GM10266 (cell line): ENCODE measurements around the gene TMEM130.

Source experiments
- DNase-seq: peaks from one replicate; pipeline ENCODE4 v3.0.0; 2012; ENCODE audit errors: extremely low spot score
- TF ChIP-seq, protein P1 (sequence below): IDR thresholded peaks from 2 replicates; pipeline ENCODE4 v1.5.1; 2012; ENCODE audit warnings: mild to moderate bottlenecking, low read depth; ENCODE audit not compliant: control insufficient read depth, insufficient read depth; ENCODE audit errors: missing control alignments

TMEM130 gene

DNA sequence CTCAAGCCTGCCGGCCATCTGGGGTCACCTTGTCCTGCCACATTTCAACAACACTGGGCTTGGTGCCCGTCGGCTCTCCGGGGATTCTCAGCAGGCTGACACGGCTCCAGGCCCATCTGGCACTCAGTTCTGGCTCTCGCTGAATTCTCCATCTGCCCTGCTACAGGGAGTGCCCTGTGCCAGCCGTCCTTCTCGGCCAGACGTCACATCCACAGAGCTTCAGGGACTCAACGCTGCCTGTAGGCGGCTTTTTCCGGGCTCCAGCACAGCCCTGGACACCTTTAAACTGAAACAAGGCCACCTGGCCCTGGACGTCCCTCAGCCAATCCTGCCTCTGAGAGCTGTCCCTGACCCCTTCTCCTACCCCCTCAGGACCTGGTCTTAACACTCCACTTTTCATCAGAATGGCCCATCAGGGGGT, 43.0 kb downstream of the TMEM130 start:
- TF ChIP-seq, protein P1, sequence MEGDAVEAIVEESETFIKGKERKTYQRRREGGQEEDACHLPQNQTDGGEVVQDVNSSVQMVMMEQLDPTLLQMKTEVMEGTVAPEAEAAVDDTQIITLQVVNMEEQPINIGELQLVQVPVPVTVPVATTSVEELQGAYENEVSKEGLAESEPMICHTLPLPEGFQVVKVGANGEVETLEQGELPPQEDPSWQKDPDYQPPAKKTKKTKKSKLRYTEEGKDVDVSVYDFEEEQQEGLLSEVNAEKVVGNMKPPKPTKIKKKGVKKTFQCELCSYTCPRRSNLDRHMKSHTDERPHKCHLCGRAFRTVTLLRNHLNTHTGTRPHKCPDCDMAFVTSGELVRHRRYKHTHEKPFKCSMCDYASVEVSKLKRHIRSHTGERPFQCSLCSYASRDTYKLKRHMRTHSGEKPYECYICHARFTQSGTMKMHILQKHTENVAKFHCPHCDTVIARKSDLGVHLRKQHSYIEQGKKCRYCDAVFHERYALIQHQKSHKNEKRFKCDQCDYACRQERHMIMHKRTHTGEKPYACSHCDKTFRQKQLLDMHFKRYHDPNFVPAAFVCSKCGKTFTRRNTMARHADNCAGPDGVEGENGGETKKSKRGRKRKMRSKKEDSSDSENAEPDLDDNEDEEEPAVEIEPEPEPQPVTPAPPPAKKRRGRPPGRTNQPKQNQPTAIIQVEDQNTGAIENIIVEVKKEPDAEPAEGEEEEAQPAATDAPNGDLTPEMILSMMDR = no peak
- no peak for DNase-seq

DNA sequence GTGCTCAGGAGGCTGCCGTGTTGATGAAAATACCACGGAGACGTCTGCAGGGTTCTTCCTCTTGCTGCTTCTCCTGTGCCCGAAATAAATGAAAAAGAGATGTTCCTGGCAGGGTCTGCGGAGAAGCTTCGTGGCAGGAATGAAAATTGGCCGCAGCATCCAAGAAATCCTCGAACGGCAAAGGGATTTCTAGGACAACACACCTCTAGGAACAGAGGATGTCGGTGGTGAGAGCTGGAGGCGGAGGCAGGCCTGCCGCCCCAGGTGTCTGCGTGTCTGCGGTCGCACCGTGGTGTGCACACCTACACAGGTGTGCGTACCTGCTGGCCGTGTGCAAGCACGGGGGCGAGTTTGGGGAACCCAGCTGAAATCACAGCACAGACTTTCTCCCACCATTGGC, 43.4 kb downstream of the TMEM130 start:
- DNase-seq = no peak
- TF ChIP-seq, protein P1 = no peak

DNA sequence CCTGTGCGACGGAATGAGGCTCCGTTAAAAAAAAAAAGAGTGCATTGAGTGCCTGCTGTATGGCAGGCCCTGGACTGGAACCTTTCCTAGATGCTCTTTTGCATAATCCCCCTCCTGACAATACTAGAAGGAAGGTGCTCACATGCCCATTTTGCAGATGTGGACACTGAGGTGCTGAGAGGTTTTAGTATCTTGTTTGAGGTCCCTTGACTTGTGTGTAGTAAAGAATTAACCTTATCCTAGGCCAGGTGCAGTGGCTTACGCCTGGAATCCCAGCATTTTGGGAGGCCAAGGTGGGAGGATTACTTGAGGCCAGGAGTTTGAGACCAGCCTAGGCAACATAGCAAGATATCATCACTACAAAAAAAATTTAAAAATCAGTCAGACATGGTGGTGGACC, 46.6 kb downstream of the TMEM130 start:
- TF ChIP-seq, protein P1 = no peak

DNA sequence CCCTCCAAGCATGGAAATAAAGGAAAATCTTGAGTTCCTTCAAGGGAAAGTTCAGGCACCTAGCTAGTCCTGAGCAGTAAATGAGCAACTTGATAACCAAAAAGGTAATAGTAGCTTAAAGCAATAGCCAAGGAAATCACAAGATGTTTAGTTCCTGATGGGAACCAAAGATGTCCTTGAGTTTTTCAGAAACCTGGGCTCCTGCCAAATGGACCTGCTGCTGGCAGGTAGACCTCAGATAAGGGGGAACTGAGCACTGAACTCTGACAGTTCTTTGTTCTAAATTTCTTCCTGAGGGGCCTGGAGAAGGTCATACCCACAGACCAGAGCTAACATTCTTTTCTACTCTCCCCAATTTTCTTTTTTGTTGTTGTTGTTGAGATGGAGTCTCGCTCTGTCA, 48.5 kb downstream of the TMEM130 start:
- no peak for DNase-seq
- TF ChIP-seq, protein P1 = no peak

More for the DNA sequence above, 46.6 kb downstream of the TMEM130 start:
- DNase-seq = no peak

DNA sequence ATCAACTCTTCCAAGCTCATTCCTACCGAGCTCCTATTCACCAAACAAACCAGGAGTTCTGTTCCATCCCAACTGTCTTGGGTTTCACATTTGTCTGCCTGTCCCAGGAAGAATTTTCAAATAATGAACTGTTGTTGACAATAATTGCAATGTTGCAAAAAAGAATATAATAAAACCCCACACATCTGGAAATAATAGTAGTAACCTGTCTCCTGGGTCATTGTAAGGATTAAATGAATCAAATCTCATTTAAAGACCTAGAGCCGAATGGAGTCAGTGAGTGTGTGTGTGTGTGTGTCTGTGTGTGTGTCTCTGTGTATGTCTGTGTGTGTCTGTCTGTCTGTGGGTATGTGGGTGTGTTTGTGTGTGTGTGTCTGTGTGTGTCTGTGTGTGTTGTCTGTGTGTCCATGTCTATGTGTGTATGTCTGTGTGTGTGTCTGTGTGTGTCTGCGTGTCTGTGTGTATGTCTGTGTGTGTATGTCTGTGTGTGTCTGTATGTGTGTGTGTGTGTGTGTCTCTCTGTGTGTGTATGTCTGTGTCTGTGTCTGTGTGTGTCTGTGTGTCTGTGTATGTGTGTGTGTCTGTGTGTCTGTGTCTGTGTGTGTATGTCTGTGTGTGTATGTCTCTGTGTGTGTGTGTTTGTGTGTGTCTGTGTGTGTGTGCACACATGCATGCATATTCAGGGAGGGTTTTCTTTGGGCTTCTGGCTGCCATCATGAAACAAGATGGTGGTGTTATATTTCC, 52.7 kb downstream of the TMEM130 start:
- no peak for DNase-seq
- TF ChIP-seq, protein P1 = no peak

DNA sequence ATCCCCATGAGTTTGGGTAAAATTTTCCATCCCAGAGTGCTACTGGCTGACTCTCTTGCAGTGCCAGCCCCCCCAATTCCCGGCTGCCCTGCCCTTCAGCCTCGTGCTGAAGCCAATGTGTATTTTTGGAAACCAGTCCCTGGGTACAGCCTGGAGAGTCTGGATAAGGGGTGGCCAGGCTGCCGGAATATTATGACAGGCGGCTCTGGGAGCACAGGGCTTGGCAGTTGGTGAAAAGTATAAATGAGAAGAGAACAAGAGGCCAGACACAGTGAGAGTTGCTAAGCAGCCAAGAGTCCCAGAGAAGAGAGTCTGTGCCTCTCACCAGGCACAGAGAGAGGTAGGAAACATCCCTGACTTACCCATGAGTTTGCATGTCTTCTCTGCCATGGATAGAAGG, 53.6 kb downstream of the TMEM130 start:
- no peak for DNase-seq
- TF ChIP-seq, protein P1 = no peak

DNA sequence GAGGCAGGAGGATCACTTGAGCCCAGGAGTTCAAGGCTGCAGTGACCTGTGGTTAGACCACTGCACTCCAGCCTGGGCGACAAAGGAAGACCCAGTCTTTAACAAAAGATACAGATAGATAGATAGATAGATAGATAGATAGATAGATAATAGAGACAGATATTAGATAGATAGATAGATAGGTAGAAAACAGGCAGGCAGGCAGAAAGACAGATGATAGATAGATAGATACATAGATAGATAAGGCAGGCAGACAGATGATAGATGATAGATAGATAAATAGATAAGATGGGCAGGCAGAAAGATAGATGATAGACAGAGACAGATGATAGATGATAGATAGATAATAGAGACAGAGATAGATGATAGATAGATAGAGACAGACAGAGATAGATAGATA, 54.5 kb downstream of the TMEM130 start:
- no peak for DNase-seq
- TF ChIP-seq, protein P1 = no peak
